ENCODE data around the gene OPCML. TPM values are rescaled to one million over a fixed set of nuclear protein-coding genes. Genes with fewer than 3 reads are reported as not detected.

OPCML gene
- total RNA-seq, 5 donors from 2014 or later (not counting 1 experiment from before 2014, with no cell fraction given): not detected

GRCh38 chr11:132909021-132909606 is 623.2 kb downstream of the OPCML start:
- Histone ChIP-seq H3K36me3 (ENCODE audit: control insufficient read depth in 2 of 2, extremely low read depth in 1 of 2, insufficient read depth in 1 of 2, low read length in 1 of 2) (no peaks in the 10 kb centered on the region), H3K27me3 (replicated peaks in 1 of 2; ENCODE audit: control insufficient read depth in 2 of 2, extremely low read depth in 1 of 2, insufficient read depth in 2 of 2, low read length in 1 of 2) (no peaks in the 10 kb centered on the region), H3K4me1 (ENCODE audit: control insufficient read depth in 1 of 2, extremely low read depth in 1 of 2, insufficient read depth in 2 of 2, low read length in 2 of 2) (no peaks in the 10 kb centered on the region), H3K9me3 (no peaks in the 10 kb centered on the region), H3K4me3 (ENCODE audit: control insufficient read depth in 1 of 2, extremely low read depth in 1 of 2, low read length in 1 of 2) (no peak overlapping the region), H3K27ac (ENCODE audit: low read length) (no peak overlapping the region)
- no peak for ATAC-seq (replicated peaks in 1 of 4)
- Mint-ChIP-seq H3K36me3 (no peaks in the 10 kb centered on the region), H3K27me3 (no peaks in the 10 kb centered on the region), H3K4me1 (no peaks in the 10 kb centered on the region), H3K4me3 (no peak overlapping the region), H3K27ac (no peak overlapping the region), H3K9me3 (no peaks in the 10 kb centered on the region)
- ChIA-PET POLR2A (no interaction called here), CTCF (no interaction called here)
- 94% methylated on average over 3 of the region's 8 CpGs for WGBS (ENCODE audit: insufficient coverage)
- DNase-seq: no peak

GRCh38 chr11:132908414-132908810 is 623.9 kb downstream of the OPCML start:
- Histone ChIP-seq H3K4me3 (ENCODE audit: control insufficient read depth in 1 of 2, extremely low read depth in 1 of 2, low read length in 1 of 2) (no peak overlapping the region), H3K27me3 (replicated peaks in 1 of 2; ENCODE audit: control insufficient read depth in 2 of 2, extremely low read depth in 1 of 2, insufficient read depth in 2 of 2, low read length in 1 of 2) (no peaks in the 10 kb centered on the region), H3K4me1 (ENCODE audit: control insufficient read depth in 1 of 2, extremely low read depth in 1 of 2, insufficient read depth in 2 of 2, low read length in 2 of 2) (no peaks in the 10 kb centered on the region), H3K36me3 (ENCODE audit: control insufficient read depth in 2 of 2, extremely low read depth in 1 of 2, insufficient read depth in 1 of 2, low read length in 1 of 2) (no peaks in the 10 kb centered on the region), H3K9me3 (no peaks in the 10 kb centered on the region), H3K27ac (ENCODE audit: low read length) (no peak overlapping the region)
- ChIA-PET CTCF (no interaction called here), POLR2A (no interaction called here)
- H3K27me3 Mint-ChIP-seq: no peaks in the 10 kb centered on the region
- H3K27ac Mint-ChIP-seq: no peak overlapping the region
- 88% methylated on average over 2 of the region's 4 CpGs for WGBS (ENCODE audit: insufficient coverage)
- no peaks in the 10 kb centered on the region for H3K36me3 Mint-ChIP-seq
- no peaks in the 10 kb centered on the region for H3K4me1 Mint-ChIP-seq
- no peak overlapping the region for H3K4me3 Mint-ChIP-seq
- DNase-seq (no peak), ATAC-seq (replicated peaks in 1 of 4) (no peak)
- peaks cover 0 to 2% (median 0%) of the 10 kb centered on the region in 3 donors for H3K9me3 Mint-ChIP-seq

- Mint-ChIP-seq H3K4me3 (no peak overlapping the region), H3K4me1 (no peaks in the 10 kb centered on the region), H3K9me3 (peaks cover 0 to 3% (median 2%) of the 10 kb centered on the region in 3 donors), H3K27ac (no peak overlapping the region), H3K36me3 (no peaks in the 10 kb centered on the region), H3K27me3 (no peaks in the 10 kb centered on the region)
- Histone ChIP-seq H3K27me3 (replicated peaks in 1 of 2; ENCODE audit: control insufficient read depth in 2 of 2, extremely low read depth in 1 of 2, insufficient read depth in 2 of 2, low read length in 1 of 2) (no peaks in the 10 kb centered on the region), H3K4me1 (ENCODE audit: control insufficient read depth in 1 of 2, extremely low read depth in 1 of 2, insufficient read depth in 2 of 2, low read length in 2 of 2) (no peaks in the 10 kb centered on the region), H3K9me3 (no peaks in the 10 kb centered on the region), H3K27ac (ENCODE audit: low read length) (no peak overlapping the region), H3K36me3 (ENCODE audit: control insufficient read depth in 2 of 2, extremely low read depth in 1 of 2, insufficient read depth in 1 of 2, low read length in 1 of 2) (no peaks in the 10 kb centered on the region), H3K4me3 (ENCODE audit: control insufficient read depth in 1 of 2, extremely low read depth in 1 of 2, low read length in 1 of 2) (no peak overlapping the region)
- no peak for DNase-seq
- ChIA-PET POLR2A (interaction anchor here in 1 of 2 donors (0.5 kb wide), 1 partner anchor 635 kb away, joined by 16 read pairs; no protein-coding TSS in a partner anchor), CTCF (no interaction called here)
- ATAC-seq (replicated peaks in 1 of 4): no peak
- 93% methylated on average over 4 of the region's 8 CpGs for WGBS (ENCODE audit: insufficient coverage)
Observed at GRCh38 chr11:132907651-132908413, 624.5 kb downstream of the OPCML start.

GRCh38 chr11:132904607-132905006 is 627.7 kb downstream of the OPCML start:
- Histone ChIP-seq H3K4me3 (ENCODE audit: control insufficient read depth in 1 of 2, extremely low read depth in 1 of 2, low read length in 1 of 2) (no peak overlapping the region), H3K27ac (ENCODE audit: low read length) (no peak overlapping the region), H3K36me3 (ENCODE audit: control insufficient read depth in 2 of 2, extremely low read depth in 1 of 2, insufficient read depth in 1 of 2, low read length in 1 of 2) (no peaks in the 10 kb centered on the region), H3K9me3 (no peaks in the 10 kb centered on the region), H3K4me1 (ENCODE audit: control insufficient read depth in 1 of 2, extremely low read depth in 1 of 2, insufficient read depth in 2 of 2, low read length in 2 of 2) (no peaks in the 10 kb centered on the region), H3K27me3 (replicated peaks in 1 of 2; ENCODE audit: control insufficient read depth in 2 of 2, extremely low read depth in 1 of 2, insufficient read depth in 2 of 2, low read length in 1 of 2) (no peaks in the 10 kb centered on the region)
- CTCF ChIA-PET: no interaction called here
- Mint-ChIP-seq H3K4me3 (no peak overlapping the region), H3K27ac (no peak overlapping the region), H3K4me1 (no peaks in the 10 kb centered on the region), H3K9me3 (peaks cover 0 to 12% (median 2%) of the 10 kb centered on the region in 3 donors), H3K27me3 (peaks cover 0 to 3% of the 10 kb centered on the region in 2 donors), H3K36me3 (no peaks in the 10 kb centered on the region)
- WGBS (ENCODE audit: insufficient coverage): 58% methylated on average over 5 of the region's 5 CpGs
- ATAC-seq (replicated peaks in 1 of 4) (no peak), DNase-seq (no peak)
- POLR2A ChIA-PET: interaction anchor here in 1 of 2 donors (0.6 kb wide), 1 partner anchor 31 kb away, joined by 8 read pairs; no protein-coding TSS in a partner anchor

GRCh38 chr11:132904091-132904490 is 628.2 kb downstream of the OPCML start:
- H3K27ac ChIP-seq (ENCODE audit: low read length): no peak overlapping the region

GRCh38 chr11:132901638-132902471 is 630.4 kb downstream of the OPCML start:
- Histone ChIP-seq H3K4me3 (ENCODE audit: control insufficient read depth in 1 of 2, extremely low read depth in 1 of 2, low read length in 1 of 2) (no peak overlapping the region), H3K4me1 (ENCODE audit: control insufficient read depth in 1 of 2, extremely low read depth in 1 of 2, insufficient read depth in 2 of 2, low read length in 2 of 2) (no peaks in the 10 kb centered on the region), H3K9me3 (no peaks in the 10 kb centered on the region), H3K36me3 (ENCODE audit: control insufficient read depth in 2 of 2, extremely low read depth in 1 of 2, insufficient read depth in 1 of 2, low read length in 1 of 2) (no peaks in the 10 kb centered on the region), H3K27me3 (replicated peaks in 1 of 2; ENCODE audit: control insufficient read depth in 2 of 2, extremely low read depth in 1 of 2, insufficient read depth in 2 of 2, low read length in 1 of 2) (no peaks in the 10 kb centered on the region), H3K27ac (ENCODE audit: low read length) (no peak overlapping the region)
- 57% methylated on average over 5 of the region's 14 CpGs for WGBS (ENCODE audit: insufficient coverage)
- no peak for DNase-seq
- Mint-ChIP-seq H3K4me3 (no peak overlapping the region), H3K9me3 (peaks cover 0 to 12% (median 2%) of the 10 kb centered on the region in 3 donors), H3K4me1 (no peaks in the 10 kb centered on the region), H3K27ac (no peak overlapping the region), H3K36me3 (no peaks in the 10 kb centered on the region), H3K27me3 (peaks cover 0 to 3% of the 10 kb centered on the region in 2 donors)
- ChIA-PET POLR2A (no interaction called here), CTCF (no interaction called here)
- no peak for ATAC-seq (replicated peaks in 1 of 4)

More at GRCh38 chr11:132904091-132904490, 628.2 kb downstream of the OPCML start:
- WGBS (ENCODE audit: insufficient coverage): no CpG with 5 or more reads among the region's 1 CpG
- Mint-ChIP-seq H3K4me1 (no peaks in the 10 kb centered on the region), H3K27ac (no peak overlapping the region), H3K36me3 (no peaks in the 10 kb centered on the region), H3K9me3 (peaks cover 0 to 12% (median 2%) of the 10 kb centered on the region in 3 donors), H3K4me3 (no peak overlapping the region), H3K27me3 (peaks cover 0 to 3% of the 10 kb centered on the region in 2 donors)
- H3K36me3 ChIP-seq (ENCODE audit: control insufficient read depth in 2 of 2, extremely low read depth in 1 of 2, insufficient read depth in 1 of 2, low read length in 1 of 2): no peaks in the 10 kb centered on the region
- ChIA-PET CTCF (no interaction called here), POLR2A (interaction anchor here in 1 of 2 donors (0.6 kb wide), 1 partner anchor 30 kb away, joined by 8 read pairs; no protein-coding TSS in a partner anchor)
- no peaks in the 10 kb centered on the region for H3K27me3 ChIP-seq (replicated peaks in 1 of 2; ENCODE audit: control insufficient read depth in 2 of 2, extremely low read depth in 1 of 2, insufficient read depth in 2 of 2, low read length in 1 of 2)
- no peak overlapping the region for H3K4me3 ChIP-seq (ENCODE audit: control insufficient read depth in 1 of 2, extremely low read depth in 1 of 2, low read length in 1 of 2)
- no peak for ATAC-seq (replicated peaks in 1 of 4)
- DNase-seq: no peak
- no peaks in the 10 kb centered on the region for H3K9me3 ChIP-seq
- no peaks in the 10 kb centered on the region for H3K4me1 ChIP-seq (ENCODE audit: control insufficient read depth in 1 of 2, extremely low read depth in 1 of 2, insufficient read depth in 2 of 2, low read length in 2 of 2)
